ENCODE results near the gene KLF14. TPM values are rescaled to one million over a fixed set of nuclear protein-coding genes. Genes with fewer than 3 reads are reported as not detected.
A peak's percentile ranks its signal among the peaks of the same experiment; 100 is the strongest.
"Not testable (repeated sequence)": the region's sequence is repeated elsewhere in the genome, so short reads cannot be mapped to it uniquely, and the experiment has no call there.

Gene KLF14
- under 1 TPM in 1 of 2 donors, not detected in 1; 0.57 TPM for total RNA-seq

DNA sequence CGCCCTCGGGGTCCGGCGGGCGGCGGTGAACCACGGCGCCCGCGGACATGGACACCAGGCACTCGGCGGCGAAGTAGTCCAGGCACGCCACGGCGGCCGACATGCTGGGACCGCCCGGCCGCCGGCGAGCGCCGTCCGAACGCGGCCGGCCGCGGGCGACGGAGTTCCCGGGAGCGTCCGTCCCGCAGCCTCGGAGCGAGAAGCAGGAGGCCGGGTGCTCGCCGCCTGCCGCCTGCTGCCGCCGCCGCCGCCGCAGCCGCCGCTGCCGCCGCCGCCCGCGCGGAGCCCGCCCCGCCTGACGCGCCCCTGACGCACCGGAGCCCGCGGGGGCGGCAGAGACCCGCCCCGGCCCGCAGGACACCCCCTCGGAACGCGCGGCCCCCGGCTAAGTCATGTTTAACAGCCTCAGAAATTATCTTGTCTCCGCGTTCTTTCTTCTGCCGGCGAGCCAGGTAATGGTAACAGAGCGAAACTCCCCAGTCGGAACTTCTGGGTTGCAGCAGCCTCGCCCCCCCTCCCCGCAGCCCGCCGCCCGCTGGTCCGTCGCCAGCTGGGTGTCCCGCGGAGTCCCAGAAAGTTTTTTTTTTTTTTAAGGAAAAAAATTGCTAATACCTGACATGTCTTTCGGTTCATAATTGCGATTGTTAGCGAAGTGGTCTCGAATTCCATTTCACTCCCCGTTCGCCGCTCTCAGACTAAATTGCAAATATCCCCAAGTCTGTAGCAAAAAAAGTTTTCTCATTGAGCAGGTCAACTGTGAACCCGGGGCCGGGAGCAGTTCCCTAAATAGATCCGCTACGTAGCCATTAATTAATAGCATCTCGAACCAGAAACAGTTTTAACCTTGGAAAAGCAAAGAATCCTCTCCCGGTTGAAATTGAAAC lies at the start of gene KLF14:
Gene KLF14 (minus strand): TSS at position 277 of the 884 bp plus-strand sequence. CDS start 174 bp downstream, at position 103.
- WGBS = 3% methylated on average over 56 of the region's 100 CpGs
- intact Hi-C loops (cut with DNase I) = no loop called here
- H3K9me3 ChIP-seq = peaks cover 3% of the 10 kb centered on the region
- H3K4me1 ChIP-seq (replicated peaks) = no peaks in the 10 kb centered on the region
- no peak for DNase-seq (ENCODE audit: low spot score)
- TF ChIP-seq, protein P1, sequence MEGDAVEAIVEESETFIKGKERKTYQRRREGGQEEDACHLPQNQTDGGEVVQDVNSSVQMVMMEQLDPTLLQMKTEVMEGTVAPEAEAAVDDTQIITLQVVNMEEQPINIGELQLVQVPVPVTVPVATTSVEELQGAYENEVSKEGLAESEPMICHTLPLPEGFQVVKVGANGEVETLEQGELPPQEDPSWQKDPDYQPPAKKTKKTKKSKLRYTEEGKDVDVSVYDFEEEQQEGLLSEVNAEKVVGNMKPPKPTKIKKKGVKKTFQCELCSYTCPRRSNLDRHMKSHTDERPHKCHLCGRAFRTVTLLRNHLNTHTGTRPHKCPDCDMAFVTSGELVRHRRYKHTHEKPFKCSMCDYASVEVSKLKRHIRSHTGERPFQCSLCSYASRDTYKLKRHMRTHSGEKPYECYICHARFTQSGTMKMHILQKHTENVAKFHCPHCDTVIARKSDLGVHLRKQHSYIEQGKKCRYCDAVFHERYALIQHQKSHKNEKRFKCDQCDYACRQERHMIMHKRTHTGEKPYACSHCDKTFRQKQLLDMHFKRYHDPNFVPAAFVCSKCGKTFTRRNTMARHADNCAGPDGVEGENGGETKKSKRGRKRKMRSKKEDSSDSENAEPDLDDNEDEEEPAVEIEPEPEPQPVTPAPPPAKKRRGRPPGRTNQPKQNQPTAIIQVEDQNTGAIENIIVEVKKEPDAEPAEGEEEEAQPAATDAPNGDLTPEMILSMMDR (IDR thresholded peaks at IDR 0.05) = no peak
- TF ChIP-seq POLR2A (IDR thresholded peaks at IDR 0.05) (no peak), POLR2AphosphoS5 (IDR thresholded peaks at IDR 0.05) (no peak)
- peaks cover 3% of the 10 kb centered on the region for H3K27me3 ChIP-seq (replicated peaks; ENCODE audit: insufficient read depth)
- H3K4me3 ChIP-seq = peak within 1 kb of the TSS; percentile 29 to 42
- no peak within 1 kb of the TSS for H3K27ac ChIP-seq
- H3K36me3 ChIP-seq = no peaks in the 10 kb centered on the region

DNA sequence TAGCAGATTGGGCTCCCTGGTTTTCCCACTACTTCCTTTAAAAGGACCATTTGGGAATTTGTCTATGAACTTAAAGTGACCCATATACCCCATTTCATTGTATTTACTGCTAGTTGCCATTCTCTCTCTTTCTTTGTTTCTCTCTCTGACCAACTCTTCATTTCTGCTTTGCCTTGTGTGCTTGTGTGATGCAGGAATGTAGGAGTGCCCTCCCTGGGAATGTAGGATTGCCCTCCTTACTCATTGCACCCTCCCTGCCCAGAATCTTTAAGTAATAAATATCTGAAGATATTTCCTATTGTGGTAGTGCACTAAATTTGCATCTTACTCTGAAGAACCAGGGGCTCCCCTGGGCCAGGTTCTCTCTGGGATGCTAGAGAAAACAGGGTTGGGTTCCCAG lies 47.3 kb upstream of the KLF14 start:
- no peak overlapping the region for H3K4me3 ChIP-seq
- TF ChIP-seq, protein P1 (IDR thresholded peaks at IDR 0.05) = no peak
- TF ChIP-seq POLR2AphosphoS5 (IDR thresholded peaks at IDR 0.05) (no peak), POLR2A (IDR thresholded peaks at IDR 0.05) (no peak)
- no peak for DNase-seq (ENCODE audit: low spot score)
- no peaks in the 10 kb centered on the region for H3K4me1 ChIP-seq (replicated peaks)
- no peaks in the 10 kb centered on the region for H3K36me3 ChIP-seq
- no peaks in the 10 kb centered on the region for H3K27me3 ChIP-seq (replicated peaks; ENCODE audit: insufficient read depth)
- no peak overlapping the region for H3K27ac ChIP-seq
- intact Hi-C loops (cut with DNase I) = no loop called here
- H3K9me3 ChIP-seq = no peaks in the 10 kb centered on the region

DNA sequence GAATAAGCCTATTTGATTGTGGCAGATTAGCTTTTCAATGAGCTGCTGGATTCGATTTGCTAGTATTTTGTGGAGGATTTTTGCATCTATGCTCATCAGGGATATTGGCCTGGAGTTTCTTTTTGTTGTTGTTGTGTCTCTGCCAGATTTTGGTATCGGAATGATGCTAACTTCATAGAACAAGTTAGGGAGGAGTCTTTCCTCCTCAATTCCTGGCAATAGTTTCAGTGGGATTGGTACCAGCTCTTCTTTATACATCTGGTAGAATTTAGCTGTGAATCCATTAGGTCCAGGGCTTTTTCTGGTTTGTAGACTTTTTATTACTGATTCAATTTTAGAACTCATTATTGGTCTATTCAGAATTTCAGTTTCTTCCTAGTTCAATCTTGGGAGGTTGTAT lies 43.4 kb upstream of the KLF14 start:
- no peak for TF ChIP-seq POLR2AphosphoS5 (IDR thresholded peaks at IDR 0.05)
- TF ChIP-seq POLR2A (IDR thresholded peaks at IDR 0.05) = no peak
- DNase-seq (ENCODE audit: low spot score) = no peak
- H3K9me3 ChIP-seq = no peaks in the 10 kb centered on the region
- no peaks in the 10 kb centered on the region for H3K36me3 ChIP-seq
- H3K4me3 ChIP-seq = no peak overlapping the region
- intact Hi-C loops (cut with DNase I) = no loop called here
- 81% methylated on average over 2 of the region's 2 CpGs for WGBS
- no peaks in the 10 kb centered on the region for H3K4me1 ChIP-seq (replicated peaks)
- H3K27me3 ChIP-seq (replicated peaks; ENCODE audit: insufficient read depth) = no peaks in the 10 kb centered on the region
- no peak overlapping the region for H3K27ac ChIP-seq

DNA sequence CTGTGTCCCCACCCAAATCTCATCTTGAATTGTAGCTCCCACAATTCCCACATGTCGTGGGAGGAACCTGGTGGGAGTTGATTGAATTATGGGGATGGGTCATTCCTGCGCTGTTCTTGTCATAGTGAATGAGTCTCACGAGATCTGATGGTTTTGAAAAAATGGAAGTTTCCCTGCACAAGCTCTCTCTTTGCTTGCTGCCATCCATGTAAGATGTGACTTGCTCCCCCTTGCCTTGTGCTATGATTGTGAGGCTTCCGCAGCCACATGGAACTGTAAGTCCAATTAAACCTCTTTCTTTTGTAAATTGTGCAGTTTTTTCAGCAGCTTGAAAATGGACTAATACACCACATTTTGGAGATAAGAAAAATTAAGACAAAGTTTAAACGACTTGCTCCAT lies 38.4 kb upstream of the KLF14 start:
- H3K27ac ChIP-seq; H3K4me3 ChIP-seq; H3K9me3 ChIP-seq; H3K4me1 ChIP-seq (replicated peaks); H3K27me3 ChIP-seq (replicated peaks; ENCODE audit: insufficient read depth); intact Hi-C loops (cut with DNase I); H3K36me3 ChIP-seq; DNase-seq (ENCODE audit: low spot score): not testable (repeated sequence)
- WGBS = 95% methylated on average over 5 of the region's 5 CpGs

DNA sequence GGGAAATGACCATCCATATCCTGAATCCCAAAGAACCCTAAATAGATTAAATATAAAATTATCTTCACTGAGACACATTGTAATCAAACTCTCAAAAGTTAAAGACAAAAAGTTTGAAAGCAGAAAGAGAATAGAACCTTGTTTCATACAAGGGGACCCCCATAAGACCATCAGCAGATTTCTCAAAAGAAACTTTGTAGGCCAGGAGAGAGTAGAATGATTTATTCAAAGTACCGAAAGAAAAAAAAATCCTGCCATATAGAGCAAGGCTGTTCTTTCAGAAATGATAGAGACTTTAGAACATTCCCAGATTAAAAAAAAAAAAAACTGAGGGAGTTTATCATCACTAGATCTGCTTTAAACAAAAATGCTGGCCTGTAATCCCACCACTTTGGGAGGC lies 34.8 kb upstream of the KLF14 start:
- WGBS = 94% methylated on average over 1 of the region's 1 CpG
- no peak for TF ChIP-seq POLR2A (IDR thresholded peaks at IDR 0.05)
- TF ChIP-seq POLR2AphosphoS5 (IDR thresholded peaks at IDR 0.05) = no peak
- TF ChIP-seq, protein P1 (IDR thresholded peaks at IDR 0.05) = no peak
- intact Hi-C loops (cut with DNase I) = no loop called here

DNA sequence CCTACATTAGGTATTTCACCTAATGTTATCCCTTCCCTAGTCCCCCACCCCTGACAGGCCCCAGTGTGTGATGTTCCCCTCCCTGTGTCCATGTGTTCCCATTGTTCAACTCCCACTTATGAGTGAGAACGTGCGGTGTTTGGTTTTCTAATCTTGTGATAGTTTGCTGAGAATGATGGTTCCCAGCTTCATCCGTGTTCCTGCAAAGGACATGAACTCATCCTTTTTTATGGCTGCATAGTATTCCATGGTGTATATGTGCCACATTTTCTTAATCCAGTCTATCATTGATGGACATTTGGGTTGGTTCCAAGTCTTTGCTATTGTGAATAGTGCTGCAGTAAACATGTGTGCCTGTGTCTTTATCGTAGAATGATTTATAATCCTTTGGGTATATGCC lies 30.6 kb upstream of the KLF14 start:
- DNase-seq (ENCODE audit: low spot score); intact Hi-C loops (cut with DNase I): not testable (repeated sequence)
- 81% methylated on average over 4 of the region's 4 CpGs for WGBS

More for the DNA sequence above, 34.8 kb upstream of the KLF14 start:
- Histone ChIP-seq H3K27me3 (replicated peaks; ENCODE audit: insufficient read depth) (no peaks in the 10 kb centered on the region), H3K36me3 (no peaks in the 10 kb centered on the region), H3K4me1 (replicated peaks) (no peaks in the 10 kb centered on the region), H3K27ac (no peak overlapping the region), H3K9me3 (no peaks in the 10 kb centered on the region), H3K4me3 (no peak overlapping the region)
- no peak for DNase-seq (ENCODE audit: low spot score)

More for the DNA sequence above, 30.6 kb upstream of the KLF14 start:
- not testable (repeated sequence) for H3K4me1 ChIP-seq (replicated peaks); H3K27me3 ChIP-seq (replicated peaks; ENCODE audit: insufficient read depth); H3K27ac ChIP-seq; H3K9me3 ChIP-seq; H3K4me3 ChIP-seq; H3K36me3 ChIP-seq
